Measurements from ENCODE around the gene GRIK5. TPM values are rescaled to one million over a fixed set of nuclear protein-coding genes. Genes with fewer than 3 reads are reported as not detected.

GRIK5 gene
- total RNA-seq, 1 experiment from 2014 or later, result 43.1 TPM

DNA sequence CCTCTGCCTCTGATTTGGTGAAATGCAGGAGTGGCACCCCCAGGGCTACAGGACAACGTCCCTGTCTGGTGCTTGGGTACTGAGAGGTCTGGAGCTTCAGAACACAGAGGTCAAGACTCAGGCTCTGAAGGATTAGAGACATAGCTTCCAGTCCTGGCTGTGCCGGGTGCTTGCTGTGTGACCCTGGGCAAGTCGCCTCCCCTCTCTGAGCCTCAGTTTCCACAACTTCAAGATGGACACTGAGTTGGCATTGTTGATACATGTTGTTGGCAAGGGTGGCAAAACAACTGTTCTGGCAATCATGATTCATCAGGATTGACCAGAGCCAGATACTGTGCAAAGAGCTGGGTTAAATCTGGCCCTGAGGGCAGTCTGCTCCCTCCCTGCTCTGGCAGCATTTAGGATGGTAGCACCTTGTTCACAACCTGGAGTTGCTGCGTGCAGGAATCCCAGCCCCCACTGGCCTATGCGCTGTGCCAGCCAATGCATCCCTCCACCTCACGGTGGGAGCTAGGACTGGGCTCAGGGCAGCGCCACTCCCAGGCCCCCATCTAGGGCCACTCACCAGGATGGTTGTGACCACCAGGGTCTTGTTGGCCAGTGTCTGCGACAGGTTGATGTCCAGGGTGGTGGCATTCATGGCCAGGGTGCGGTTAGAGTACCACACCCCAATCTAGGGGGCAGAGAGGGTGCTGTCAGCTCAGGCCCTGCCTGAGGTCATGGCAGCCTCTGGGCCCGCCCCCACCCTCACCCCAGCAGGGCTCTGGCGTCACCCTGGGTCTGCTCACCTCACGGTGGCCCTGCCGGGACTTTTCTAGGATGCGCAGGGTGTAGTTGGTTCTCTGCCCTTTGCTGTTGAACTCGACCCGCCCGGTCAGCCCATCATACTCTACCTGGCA lies 16.7 kb downstream of the GRIK5 start:
- H4K5ac ChIP-seq (ENCODE audit: insufficient read length, low read depth, low read length), result no peak overlapping the region
- H4K20me1 ChIP-seq (ENCODE audit: control insufficient read depth, insufficient read depth, insufficient read length), result peaks cover 4% of the 10 kb centered on the region
- whole genome bisulfite sequencing (ENCODE audit: extremely low coverage, insufficient read length, low lambda C conversion rate), result no CpG with 5 or more reads among the region's 17 CpGs
- no peak overlapping the region for H2BK12ac ChIP-seq (ENCODE audit: insufficient read length, low read depth, low read length)
- H3K9me3 ChIP-seq (ENCODE audit: control insufficient read depth, low read depth, low read length), result no peaks in the 10 kb centered on the region
- H3K14ac ChIP-seq (ENCODE audit: insufficient read depth, low read length), result no peak overlapping the region
- H4K91ac ChIP-seq (ENCODE audit: insufficient read length, low read depth, low read length), result no peak overlapping the region
- H2BK20ac ChIP-seq (ENCODE audit: low read depth, low read length, poor library complexity, severe bottlenecking), result no peak overlapping the region
- H3K27me3 ChIP-seq (ENCODE audit: insufficient read depth, low read length), result no peaks in the 10 kb centered on the region
- H3K79me1 ChIP-seq (ENCODE audit: insufficient read depth, low read depth, low read length, poor library complexity, severe bottlenecking), result no peaks in the 10 kb centered on the region
- no peak for DNase-seq
- H2AFZ ChIP-seq (ENCODE audit: low read length), result no peak overlapping the region
- Mint-ChIP-seq H3K4me1 (no peaks in the 10 kb centered on the region), H3K27ac (no peak overlapping the region), H3K4me3 (no peak overlapping the region), H3K27me3 (ENCODE audit: low read depth) (no peaks in the 10 kb centered on the region), H3K36me3 (ENCODE audit: insufficient read depth in 1 of 3, low read depth in 3 of 3) (peaks cover 39 to 77% (median 70%) of the 10 kb centered on the region in 3 experiments; a peak in 6 of 7 replicates), H3K9me3 (no peaks in the 10 kb centered on the region)
- no peak overlapping the region for H4K8ac ChIP-seq (replicated peaks; ENCODE audit: insufficient read length, low read depth, low read length)
- H3K9ac ChIP-seq (ENCODE audit: extremely low read depth, insufficient read length, low read length), result no peak overlapping the region
- no peak overlapping the region for H3T11ph ChIP-seq (ENCODE audit: low read length)
- no peak overlapping the region for H2BK15ac ChIP-seq (ENCODE audit: low read depth, low read length)
- TF ChIP-seq, protein P1, sequence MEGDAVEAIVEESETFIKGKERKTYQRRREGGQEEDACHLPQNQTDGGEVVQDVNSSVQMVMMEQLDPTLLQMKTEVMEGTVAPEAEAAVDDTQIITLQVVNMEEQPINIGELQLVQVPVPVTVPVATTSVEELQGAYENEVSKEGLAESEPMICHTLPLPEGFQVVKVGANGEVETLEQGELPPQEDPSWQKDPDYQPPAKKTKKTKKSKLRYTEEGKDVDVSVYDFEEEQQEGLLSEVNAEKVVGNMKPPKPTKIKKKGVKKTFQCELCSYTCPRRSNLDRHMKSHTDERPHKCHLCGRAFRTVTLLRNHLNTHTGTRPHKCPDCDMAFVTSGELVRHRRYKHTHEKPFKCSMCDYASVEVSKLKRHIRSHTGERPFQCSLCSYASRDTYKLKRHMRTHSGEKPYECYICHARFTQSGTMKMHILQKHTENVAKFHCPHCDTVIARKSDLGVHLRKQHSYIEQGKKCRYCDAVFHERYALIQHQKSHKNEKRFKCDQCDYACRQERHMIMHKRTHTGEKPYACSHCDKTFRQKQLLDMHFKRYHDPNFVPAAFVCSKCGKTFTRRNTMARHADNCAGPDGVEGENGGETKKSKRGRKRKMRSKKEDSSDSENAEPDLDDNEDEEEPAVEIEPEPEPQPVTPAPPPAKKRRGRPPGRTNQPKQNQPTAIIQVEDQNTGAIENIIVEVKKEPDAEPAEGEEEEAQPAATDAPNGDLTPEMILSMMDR (conservative IDR thresholded peaks at IDR 0.05), result no peak
- no peak overlapping the region for H2BK120ac ChIP-seq (ENCODE audit: low read depth, low read length, poor library complexity, severe bottlenecking)
- no peaks in the 10 kb centered on the region for H3K79me2 ChIP-seq (ENCODE audit: insufficient read depth, low read length)
- H2BK5ac ChIP-seq (ENCODE audit: insufficient read length, low read length), result no peak overlapping the region
- no peak overlapping the region for H3K27ac ChIP-seq (ENCODE audit: insufficient read length, low read depth, low read length)
- no peak overlapping the region for H3K56ac ChIP-seq (ENCODE audit: insufficient read length, low read depth, low read length)
- H3K23me2 ChIP-seq (ENCODE audit: insufficient read length, low read depth, low read length, poor library complexity, severe bottlenecking), result no peaks in the 10 kb centered on the region
- no peaks in the 10 kb centered on the region for H3K4me1 ChIP-seq (ENCODE audit: insufficient read depth, low read length)
- H3K18ac ChIP-seq (ENCODE audit: insufficient read length, low read depth, low read length), result no peak overlapping the region
- H3K4ac ChIP-seq (ENCODE audit: low read depth, low read length), result no peak overlapping the region
- no peak overlapping the region for H3K23ac ChIP-seq (ENCODE audit: insufficient read length, low read depth, low read length)
- H3K4me2 ChIP-seq (ENCODE audit: insufficient read depth, insufficient read length, low read length), result no peak overlapping the region
- no peak overlapping the region for H2AK5ac ChIP-seq (ENCODE audit: insufficient read length, low read length)

Measured in H9 (cell line).